HG03060 (cell line): ENCODE data around the gene BCAR3.

Source experiments
- ATAC-seq: cut with Tn5 transposase; IDR thresholded peaks from one replicate; pipeline ENCODE4 v1.9.1; 2021; ENCODE audit warnings: low read depth, moderate number of reproducible peaks; ENCODE audit not compliant: unreplicated experiment

The BCAR3 gene

DNA sequence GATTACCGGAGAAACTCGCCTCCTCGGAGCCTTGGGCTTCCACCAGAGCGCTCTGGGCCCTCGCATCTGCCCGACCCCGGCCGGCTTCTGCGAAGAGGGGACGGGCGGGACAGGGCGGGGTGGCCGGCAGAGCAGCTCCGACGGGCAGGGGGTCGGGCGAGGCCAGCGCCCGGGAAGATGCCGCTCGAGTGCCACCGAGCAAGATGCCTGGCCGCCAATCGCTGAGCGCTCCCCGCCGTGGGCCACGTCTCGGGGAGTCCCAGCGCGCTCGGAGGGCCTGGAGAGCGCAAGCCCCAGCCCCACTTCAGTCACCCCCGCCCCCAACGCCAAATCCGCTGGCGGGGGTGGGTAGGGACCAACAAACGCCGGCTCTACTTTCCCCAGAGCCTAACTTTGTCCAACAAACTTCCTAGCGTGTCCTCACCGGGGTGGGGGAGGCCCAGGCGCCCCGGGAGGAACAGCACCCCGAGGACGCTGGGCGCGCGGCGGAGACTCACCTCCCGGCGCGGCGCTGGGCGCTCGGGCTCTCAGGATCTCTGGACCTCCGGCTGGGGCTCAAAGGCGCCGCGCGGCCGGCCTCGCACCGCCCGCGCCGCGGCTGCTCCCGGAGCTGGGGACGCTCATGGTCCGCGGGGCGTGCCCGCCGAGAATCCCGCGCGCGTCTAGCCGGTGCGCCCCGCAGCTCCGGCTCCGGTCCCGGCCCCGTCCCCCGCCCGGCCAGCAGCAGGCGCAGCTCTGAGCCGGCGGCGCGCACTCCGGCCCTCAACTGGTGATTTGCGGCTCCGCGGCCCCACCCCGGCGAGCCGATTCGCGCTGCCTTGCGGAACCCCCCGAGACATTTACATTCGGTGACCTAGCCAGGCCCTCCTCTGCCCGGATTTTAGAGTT, at the start of gene BCAR3:
Gene BCAR3 (minus strand): TSS at position 737 of the 888 bp plus-strand sequence. CDS start 6,907 bp downstream, outside the sequence.
- ATAC-seq: no peak

DNA sequence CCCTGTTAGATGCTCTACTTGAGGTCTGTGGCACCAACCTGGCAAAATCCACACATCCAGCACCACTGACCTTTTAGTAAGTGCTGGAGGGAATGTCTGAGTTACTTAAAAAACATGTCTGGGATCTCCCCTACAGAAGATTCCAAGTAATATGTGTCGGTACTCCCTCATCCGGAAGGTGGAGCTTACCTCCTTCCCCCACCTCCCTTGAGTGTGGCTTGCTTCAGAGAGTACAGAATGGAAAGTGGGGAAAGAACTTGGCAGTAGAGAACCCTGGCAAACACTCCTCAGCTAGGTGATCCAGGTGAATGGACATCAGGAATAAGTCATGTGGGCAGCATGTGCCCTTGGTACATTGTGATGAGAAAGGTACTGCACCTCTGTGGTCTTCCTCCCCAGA, 49.0 kb upstream of the BCAR3 start:
- no peak for ATAC-seq

DNA sequence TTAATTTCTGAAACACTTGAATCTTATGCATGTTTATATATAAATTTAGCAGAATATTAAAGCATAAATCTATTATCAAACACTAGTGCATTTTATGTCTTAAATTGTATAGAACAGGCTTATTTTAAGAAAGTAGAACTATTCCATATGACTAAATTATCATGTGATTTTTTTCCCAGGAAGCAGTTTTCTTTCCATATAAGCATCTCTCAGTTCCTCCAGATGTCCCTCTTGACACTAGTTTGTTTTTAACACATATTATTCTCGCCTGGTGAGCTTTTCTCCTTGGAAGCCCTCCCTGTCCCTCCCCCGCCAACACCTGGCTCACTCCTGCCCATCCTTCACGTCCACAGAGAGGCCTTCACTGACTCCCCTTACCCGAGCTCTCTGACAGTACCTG, 48.3 kb upstream of the BCAR3 start:
- ATAC-seq: no peak

DNA sequence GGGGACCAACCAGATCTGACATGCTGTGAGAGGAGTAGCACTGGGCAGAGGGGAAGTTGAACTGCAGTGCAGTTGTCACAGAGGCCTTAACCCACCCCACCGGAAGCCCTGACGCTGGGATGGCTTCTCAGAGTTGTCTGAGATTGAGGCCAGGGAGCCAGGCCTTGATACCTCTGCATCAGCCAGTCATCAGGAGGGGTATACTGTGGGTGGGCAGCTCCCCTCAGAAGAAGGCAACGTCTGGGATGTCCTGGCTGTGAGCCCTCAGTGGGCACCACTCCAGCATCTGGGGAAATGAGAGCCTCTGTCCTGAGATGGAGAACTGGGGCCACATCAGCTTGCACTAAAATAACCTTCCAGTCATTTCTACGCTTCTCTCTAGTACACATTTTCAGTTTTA, 47.9 kb upstream of the BCAR3 start:
- ATAC-seq: no peak

DNA sequence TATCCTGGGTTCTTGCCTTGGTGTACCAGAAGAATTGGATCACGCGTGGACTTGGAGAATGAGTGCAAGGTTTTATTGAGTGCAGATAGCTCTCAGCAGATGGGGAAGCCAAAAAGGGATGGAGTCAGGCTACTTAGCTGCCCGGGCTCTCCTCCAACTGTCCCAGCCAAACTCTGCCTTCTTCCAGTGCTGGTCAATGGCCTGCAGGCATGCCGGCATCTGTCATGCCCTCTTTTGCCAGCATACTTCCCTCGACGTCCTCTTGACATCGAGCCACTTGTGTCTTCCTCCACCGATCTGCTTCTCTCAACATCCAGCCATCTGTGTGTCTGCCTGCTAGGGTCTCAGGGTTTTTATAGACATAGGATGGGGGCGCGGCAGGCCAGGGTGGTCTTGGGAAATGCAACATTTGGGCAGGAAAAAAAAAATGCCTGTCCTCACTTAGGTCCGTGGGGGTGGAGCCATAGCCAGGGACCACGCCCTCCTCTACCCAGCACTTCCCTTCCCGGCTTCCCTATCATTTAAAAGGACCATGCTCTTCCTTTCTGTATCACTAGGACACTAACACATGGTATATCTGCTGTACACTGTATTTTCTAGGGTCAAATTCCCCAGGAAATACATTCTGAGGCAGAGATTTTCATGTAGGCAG, 47.0 kb upstream of the BCAR3 start:
- no peak for ATAC-seq

DNA sequence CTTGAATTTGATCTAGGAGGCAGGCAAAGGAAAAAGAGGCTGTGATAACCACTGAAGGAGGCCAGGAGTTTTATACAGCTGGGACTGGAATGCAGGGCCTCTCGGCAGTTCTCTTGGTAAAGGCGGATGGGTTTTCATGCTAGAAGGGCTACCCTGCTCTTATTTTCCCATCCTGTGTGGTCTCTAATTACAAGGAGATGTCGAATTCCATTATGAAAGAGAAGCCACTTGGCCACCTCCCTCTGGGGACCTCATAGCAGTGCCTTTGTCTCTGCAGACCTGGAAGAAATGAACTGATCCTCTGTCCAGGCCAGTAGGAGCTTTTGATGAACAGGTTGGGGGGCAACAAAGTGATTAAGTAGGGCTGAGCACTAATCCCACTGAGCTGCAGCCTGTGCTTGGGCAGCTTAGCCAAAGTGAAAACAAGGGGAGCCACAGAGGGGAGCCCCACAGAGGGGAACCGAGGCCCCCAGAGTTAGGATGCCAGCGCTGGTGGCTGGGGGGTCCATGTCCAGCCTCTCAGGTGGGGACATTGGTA, 42.2 kb upstream of the BCAR3 start:
- no peak for ATAC-seq

DNA sequence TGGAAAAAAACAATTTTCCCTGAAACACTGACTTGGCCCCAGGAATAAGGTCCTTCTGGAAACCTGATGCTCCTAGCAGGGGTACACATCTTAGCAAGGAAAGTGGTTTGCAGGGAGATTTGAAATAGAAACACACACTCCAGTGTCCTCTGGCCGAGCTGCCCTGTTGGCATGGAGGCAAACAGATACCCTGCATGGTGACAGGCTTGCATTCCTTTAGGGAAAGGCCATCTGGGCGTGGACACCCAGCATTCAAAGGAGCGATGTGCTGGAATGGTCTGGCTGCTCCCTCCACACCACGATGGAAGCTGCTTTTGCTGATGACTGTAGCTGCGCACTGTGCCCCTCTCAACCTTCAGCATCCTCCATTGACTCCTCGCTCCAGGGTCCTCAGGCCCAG, 41.5 kb upstream of the BCAR3 start:
- ATAC-seq: no peak

DNA sequence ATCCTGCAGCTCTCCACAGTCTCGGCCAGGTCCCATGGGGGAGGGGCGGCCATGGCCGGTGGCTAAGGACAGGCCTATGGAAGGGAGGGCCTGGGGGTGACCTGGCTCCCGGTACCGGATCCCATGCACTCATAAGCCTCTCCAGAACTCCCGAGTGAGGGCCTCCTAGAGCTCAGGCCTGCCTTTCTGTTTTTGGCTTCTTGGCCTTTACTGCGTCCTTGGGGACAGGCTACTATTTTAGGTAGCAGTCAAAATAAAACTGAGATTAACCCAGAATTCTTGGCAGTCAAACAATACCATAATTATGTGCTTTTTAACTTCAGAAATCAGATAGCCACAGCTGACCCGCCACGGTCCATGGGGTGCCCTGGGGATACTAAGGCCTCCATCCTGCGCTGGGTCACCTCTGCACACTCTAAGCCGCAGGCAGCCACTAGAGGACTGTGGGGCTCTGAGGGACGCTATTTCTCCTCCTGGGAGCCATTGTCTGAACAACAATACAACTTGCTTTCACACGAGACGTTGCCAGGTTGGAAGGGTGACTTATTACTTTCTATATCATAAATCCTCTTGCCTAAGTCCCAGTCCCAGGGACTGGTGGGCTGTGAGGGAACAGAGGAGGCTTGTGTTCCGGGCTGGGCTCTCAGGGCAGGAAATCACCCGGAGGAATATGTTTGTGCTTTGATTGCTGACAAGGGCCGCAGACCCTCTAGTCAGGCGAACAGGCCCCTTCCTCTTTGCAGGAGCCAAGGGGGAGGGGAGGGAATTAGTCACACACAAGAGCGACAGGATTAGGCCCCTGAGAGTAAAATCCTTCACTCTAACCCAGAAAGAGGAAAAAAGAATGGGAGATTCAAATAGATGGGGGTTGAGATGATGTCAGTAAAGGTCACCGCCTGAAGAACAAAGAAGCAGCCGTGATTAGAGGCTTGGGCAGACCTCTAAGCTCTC, 40.7 kb upstream of the BCAR3 start:
- no peak for ATAC-seq

DNA sequence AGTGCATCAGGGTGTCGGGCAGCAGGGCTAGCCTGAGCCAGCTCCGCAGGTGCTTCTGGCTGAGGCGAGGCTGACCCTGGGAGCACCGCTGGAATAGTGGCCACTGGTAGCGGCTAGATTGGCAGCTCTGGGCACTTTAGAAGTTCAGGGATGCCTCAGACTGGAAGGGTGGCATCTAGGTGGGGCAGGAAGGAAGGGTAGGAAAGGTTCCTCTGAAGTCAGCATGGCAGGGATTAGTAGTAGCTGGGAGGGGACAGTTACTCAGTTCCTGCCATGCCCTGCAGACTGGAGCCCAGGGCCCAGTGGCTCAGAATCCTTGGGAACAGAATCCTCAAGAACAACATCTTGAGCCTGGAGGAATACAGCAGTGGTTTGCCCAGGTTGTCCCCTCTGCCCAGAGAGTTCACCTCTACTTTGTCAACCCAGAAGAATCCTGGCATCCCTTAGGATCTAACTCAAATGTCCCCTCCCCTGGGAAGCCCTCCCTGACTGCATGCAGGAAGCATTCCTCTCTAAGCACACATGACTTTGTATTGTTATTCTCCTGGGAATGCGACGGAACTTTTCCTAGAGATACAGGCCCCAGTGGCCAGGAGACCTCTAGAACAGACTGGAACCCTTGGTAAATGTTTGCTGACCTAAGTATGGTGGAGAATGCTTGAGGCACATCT, 39.5 kb upstream of the BCAR3 start:
- ATAC-seq: no peak

DNA sequence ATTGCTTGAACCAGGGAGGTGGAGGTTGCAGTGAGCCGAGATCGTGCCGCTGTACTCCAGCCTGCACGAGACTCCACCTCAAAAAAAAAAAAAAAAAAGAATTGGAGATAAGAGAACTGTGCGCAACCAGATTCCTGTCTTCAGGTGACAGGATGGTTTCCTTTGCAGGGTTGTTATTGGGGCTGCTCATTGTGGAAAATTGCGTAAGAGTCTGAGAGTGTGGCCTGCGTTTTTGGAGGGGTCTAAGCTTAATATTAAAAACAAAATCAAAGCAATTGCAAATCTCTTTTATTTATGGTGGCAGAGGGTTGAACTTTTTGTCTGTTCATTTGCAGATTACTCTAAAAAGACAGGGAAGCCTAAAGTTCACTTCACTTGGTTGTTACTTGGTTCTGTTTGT, 36.0 kb upstream of the BCAR3 start:
- ATAC-seq: no peak

DNA sequence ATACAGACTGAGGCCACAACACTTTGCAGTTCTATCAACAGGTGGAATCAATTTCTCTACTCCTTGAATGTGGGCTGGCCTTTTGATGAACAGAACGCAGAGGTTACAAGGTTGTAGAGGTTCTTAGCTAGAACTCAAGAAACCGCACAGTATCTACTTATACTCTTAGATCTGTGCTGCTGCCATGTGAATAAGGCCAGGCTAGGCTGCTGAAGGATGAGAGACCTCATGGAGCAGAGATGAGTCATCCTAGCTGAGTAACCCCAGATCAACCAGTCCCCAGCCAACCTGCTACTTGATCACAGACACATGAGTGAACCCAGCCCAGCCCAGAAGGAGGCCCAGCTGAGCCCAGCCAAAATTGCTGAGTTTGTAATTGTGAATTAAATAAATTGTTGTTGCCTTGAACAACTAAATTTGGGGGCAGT, 35.3 kb upstream of the BCAR3 start:
- no peak for ATAC-seq

DNA sequence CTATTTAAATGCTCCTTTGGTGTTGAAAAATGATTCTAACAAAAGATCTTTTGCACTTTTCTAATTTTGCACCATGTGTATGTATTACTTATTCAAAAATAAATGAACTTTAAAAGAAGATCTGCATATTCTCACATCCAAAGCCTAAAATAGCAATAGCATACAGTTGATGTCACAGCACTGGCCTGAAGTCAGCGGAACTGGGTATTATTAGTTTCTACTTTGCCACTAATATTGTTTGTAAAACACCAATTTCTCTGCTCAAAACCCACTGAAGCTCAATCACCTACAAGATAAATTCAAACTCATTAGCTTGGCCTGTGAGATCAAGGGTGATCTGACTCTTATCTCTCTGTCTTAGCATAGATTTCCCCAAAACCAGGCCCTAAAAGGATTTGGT, 34.5 kb upstream of the BCAR3 start:
- ATAC-seq: no peak

DNA sequence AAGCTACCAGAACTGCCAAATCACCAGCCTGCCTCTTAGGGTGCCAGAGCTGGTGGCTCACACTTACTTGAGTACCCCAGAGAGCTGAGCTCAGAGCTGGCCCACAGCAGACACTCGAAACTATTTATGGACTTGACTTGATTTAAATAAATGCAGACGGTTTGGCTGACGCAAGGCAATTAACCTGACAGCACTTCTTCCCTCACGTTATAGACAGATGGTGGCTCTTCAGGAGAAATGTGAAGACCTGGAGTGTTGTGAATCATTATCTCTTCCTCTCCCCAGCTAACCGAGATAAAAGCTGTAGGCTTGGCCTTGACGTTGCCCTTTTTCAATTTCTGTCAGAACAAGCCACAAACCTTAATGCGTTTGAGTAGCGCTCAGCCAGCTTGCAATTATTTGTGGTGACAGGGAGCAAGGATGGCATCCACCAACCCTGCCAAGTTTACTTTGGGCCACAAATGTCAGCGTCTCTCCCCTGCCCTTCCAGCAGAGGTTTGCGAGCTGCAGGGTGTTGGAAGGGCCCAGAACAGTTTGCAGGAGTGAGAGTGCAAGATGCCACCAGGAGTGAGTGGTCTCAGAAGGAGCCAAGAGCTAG, 34.0 kb upstream of the BCAR3 start:
- ATAC-seq: peak; percentile 38

DNA sequence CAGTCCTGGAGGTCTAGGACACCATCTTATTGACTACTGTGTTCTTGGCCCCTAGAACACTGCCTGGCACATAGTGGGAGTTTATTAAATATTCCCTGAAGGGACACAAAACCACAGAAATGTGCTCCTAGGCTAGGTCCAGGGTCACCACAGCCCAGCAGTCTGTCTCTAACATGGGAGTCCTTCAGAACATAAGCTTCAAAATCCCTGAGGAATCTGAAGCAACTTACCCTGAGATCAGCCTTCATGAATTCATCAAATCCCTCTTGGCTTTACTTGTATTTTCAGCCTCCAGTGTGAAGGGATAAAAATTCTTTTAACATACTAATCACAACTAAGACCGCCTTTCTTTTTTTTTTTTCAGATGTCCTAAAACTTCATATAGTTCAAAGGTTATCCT, 32.7 kb upstream of the BCAR3 start:
- no peak for ATAC-seq

DNA sequence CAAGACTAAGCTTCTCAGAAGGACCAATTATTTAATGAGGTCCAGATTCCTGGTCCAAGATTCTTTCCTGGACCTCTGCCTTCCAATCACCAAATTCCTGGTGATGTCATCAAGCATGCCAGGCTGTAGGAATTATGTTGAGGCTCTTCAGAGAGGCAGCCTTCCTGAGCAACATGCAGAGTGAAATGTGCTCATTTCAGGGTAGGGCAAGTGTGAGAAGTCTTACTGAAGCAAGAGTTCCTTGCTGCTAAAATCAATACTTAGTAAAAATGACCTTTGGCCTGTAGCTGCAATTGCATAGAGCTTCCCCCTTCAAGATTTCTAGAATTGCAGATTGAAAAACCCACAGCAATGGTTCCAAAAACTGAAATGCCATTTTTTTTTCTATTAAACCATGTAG, 31.7 kb upstream of the BCAR3 start:
- no peak for ATAC-seq

DNA sequence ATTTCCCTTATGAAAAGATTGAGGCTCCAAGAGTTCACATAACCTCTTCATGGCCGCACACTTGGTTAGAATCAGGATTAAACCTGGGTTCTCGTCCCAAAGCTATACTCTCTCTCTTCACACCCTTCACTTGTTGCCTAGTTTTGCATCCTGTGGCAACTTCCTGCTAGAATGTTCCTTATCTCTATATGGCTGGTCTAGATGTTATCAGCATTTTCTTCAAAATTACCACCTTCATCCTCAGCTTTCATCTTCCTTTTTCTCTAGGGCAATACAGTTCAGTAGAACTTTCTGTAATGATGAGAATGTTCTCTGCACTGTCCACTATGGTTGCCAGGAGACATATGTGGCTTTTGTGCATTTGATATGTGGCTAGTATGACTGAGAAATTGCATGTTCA, 31.1 kb upstream of the BCAR3 start:
- no peak for ATAC-seq

DNA sequence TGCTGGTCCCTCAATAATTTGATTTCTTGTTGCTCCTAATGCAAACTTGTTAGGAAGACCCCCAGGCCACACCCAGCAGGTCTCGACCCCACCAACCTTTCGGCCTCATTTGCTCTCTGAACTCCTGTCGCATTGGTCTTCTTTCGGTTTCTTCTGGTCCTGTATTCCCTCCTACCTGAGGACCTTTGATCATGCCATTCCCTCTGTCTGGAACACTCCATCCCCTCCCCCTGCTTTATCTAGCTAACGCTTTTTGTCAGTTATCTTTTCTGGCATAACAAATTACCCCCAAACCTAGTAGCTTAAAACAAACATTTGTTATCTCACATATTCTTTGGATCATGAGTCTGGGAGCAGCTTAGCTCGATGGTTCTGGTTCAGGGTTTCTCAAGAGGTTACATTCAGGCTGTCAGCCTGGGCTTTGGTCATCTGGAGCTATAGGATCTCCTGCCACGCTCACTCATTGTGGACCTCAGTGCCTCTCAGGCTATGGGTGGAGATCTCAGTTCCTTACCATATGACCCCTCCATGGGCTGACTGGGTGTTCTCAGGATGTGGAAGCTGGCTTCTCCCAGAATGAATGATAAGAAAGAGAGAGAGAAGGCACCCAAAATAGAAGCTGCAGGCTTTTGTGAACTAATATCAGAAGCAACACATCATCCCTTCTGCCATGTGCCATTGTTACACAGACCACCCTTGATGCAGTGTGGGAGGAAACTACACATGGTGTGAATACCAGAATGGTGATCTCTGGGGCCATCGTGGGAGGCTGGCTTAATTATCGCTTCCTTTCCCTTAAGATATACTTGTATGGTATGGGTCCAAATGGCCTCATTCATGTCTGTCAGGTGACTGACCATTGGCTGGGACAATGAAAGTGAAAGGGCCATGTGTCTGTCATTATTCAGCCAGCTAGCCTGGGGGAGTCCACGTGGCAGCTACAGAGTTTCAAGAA, 29.1 kb upstream of the BCAR3 start:
- no peak for ATAC-seq

DNA sequence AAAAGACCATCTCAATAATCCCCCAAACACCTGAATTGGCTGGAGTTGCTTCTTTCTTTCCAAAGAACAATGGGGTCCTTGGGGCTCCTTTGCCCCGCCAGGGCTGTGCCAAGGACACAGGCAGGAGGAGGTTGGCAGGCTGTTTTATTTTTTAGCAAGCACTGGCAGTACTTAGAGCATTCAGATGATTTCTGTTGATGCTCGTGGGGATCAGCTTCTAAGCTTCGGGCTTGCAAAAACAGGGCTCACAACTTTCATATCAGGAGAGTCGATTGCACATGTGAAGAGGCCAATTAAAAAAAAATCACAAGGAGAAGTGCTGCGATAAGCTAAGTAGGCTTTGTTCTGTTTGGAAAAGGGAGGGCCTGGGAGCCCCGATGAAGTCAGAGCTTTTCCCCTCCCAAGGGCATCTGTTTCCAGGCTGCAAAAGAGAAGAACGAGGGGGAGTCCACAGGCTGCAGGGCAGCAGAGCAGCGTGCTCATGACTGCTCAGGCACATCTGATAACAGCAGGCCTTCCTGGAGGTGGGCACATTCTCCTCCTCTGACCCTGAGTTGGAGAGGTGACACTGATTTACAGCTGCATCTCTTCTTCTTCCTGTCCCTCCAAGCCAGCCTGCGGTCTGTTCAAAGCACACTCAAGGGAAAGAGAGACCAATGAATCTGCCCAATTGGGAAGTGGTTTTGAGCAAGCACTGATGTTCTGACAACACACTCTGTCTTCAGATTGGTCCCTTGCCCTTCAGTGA, 27.3 kb upstream of the BCAR3 start:
- ATAC-seq: no peak
